Tibial nerve (tissue), 4 donors: ENCODE measurements around the gene SCAMP4. TPM values are rescaled to one million over a fixed set of nuclear protein-coding genes. Genes with fewer than 3 reads are reported as not detected.

Experiments
- DNase-seq, 2 donors: peaks; one replicate each; pipeline ENCODE4 v3.0.0-alpha.2; 2019; ENCODE audit warnings: low spot score in 2 of 2
- H3K27ac ChIP-seq, 4 donors: fragments of 200-600 bp; sonication (generic) in 3 of 4; one replicate each; pipeline ENCODE4 v1.5.1; 2017 to 2019; ENCODE audit warnings: mild to moderate bottlenecking in 1 of 4
- H3K27me3 ChIP-seq, 2 donors: fragments of 200-600 bp; sonication (generic) in 1 of 2; one replicate each; pipeline versions ENCODE4 v1.5.1 to v1.6.0; 2017 to 2019
- H3K36me3 ChIP-seq, 3 donors: fragments of 200-600 bp; sonication (generic); one replicate each; pipeline ENCODE4 v1.5.1; 2018 to 2019
- H3K4me1 ChIP-seq, 4 donors: fragments of 200-600 bp; sonication (generic) in 3 of 4; one replicate each; pipeline ENCODE4 v1.5.1; 2017 to 2019
- H3K4me3 ChIP-seq, 4 donors: fragments of 200-600 bp; sonication (generic) in 3 of 4; one replicate each; pipeline ENCODE4 v1.5.1; 2017 to 2019; ENCODE audit warnings: mild to moderate bottlenecking in 1 of 4, moderate library complexity in 1 of 4
- H3K9me3 ChIP-seq, 4 donors: fragments of 200-600 bp; sonication (generic) in 3 of 4; one replicate each; pipeline ENCODE4 v1.5.1; 2017 to 2019
- EP300 ChIP-seq, 2 donors: sonication (generic); formaldehyde crosslinking; IDR thresholded peaks; one replicate each; pipeline ENCODE4 v1.6.1; 2017; ENCODE audit warnings: antibody characterized with exemption in 2 of 2, mild to moderate bottlenecking in 1 of 2
- POLR2A ChIP-seq, 2 donors: fragments of 450-650 bp; IDR thresholded peaks; one replicate each; pipeline ENCODE4 v1.6.1; 2017; ENCODE audit warnings: antibody characterized with exemption in 2 of 2, mild to moderate bottlenecking in 2 of 2, moderate library complexity in 2 of 2
- whole genome bisulfite sequencing, 2 donors: methylation state at CpG; one replicate each; pipeline ENCODE4 v1.1.5; 2018; 5-methylcytosine and 5-hydroxymethylcytosine counted together
- total RNA-seq, 4 donors: library from RNA; depleted of rRNA; stranded (reverse); fragments of >200 nt; gene quantifications; one replicate each; pipeline ENCODE4 v1.1.0, GENCODE V29; 2016
- TF ChIP-seq, protein P1 (sequence below), 5 experiments: fragments of 200-600 bp in 3 of 5; fragments of 450-650 bp in 2 of 5; sonication (generic) in 3 of 5; IDR thresholded peaks; one replicate each; pipeline ENCODE4 v1.5.1; 2016 to 2019; ENCODE audit warnings: antibody characterized with exemption in 5 of 5, mild to moderate bottlenecking in 3 of 5, moderate library complexity in 2 of 5

Gene SCAMP4
- total RNA-seq, 4 donors from 2014 or later, result 34.7 to 65.7 (median 56.2) TPM

DNA sequence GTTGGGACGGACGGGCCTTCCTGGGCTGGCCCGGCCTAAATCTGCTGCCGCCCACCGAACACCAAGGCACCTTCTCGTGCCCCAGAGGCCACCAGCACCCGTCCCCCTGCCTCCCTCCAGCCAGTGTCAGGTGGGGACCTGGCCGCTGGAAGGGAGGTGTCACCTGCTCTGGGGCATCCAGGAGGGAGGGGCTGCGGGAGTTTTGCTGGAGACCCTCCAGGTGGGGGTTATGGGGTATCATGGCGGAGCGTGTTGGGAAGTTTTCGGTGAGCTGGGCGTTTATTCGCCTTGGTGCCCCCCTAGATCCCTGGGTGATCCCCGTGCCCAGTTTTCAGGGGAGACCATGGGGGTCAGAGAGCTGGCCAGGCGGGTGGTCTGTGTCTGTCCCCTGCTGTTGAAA is 45.4 kb downstream of the SCAMP4 start:
- Histone ChIP-seq H3K4me1 (peaks cover 0 to 24% (median under 1%) of the 10 kb centered on the region in 4 donors), H3K27me3 (no peaks in the 10 kb centered on the region), H3K27ac (no peak overlapping the region), H3K36me3 (peaks cover 0 to 44% (median 4%) of the 10 kb centered on the region in 3 donors), H3K4me3 (no peak overlapping the region), H3K9me3 (no peaks in the 10 kb centered on the region)
- DNase-seq, result no peak
- 95 to 97% methylated on average over 16 of the region's 16 CpGs for WGBS, 2 donors
- no peak for TF ChIP-seq EP300 (IDR thresholded peaks at IDR 0.05)
- TF ChIP-seq, protein P1, sequence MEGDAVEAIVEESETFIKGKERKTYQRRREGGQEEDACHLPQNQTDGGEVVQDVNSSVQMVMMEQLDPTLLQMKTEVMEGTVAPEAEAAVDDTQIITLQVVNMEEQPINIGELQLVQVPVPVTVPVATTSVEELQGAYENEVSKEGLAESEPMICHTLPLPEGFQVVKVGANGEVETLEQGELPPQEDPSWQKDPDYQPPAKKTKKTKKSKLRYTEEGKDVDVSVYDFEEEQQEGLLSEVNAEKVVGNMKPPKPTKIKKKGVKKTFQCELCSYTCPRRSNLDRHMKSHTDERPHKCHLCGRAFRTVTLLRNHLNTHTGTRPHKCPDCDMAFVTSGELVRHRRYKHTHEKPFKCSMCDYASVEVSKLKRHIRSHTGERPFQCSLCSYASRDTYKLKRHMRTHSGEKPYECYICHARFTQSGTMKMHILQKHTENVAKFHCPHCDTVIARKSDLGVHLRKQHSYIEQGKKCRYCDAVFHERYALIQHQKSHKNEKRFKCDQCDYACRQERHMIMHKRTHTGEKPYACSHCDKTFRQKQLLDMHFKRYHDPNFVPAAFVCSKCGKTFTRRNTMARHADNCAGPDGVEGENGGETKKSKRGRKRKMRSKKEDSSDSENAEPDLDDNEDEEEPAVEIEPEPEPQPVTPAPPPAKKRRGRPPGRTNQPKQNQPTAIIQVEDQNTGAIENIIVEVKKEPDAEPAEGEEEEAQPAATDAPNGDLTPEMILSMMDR (IDR thresholded peaks at IDR 0.05), result no peak
- TF ChIP-seq POLR2A (IDR thresholded peaks at IDR 0.05), result no peak

DNA sequence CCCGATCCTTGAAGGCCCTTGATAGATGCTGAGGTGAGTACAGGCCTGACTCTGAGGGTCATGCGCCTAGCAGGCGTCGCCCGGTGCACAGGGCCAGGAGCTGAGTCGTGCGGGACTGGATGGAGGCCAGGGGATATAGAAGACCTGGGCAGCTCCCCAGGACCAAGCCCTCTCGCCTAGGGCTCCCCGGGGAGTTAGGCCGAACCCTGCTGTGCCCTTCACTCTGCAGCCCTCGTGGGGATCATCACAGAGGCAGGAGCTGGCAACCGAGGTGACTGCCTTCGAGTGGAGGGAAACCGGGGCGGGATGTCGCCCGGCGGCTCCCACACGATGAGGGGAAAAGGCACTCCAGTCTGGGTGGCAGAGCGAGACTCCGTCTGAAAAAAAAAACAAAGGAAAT is 47.4 kb downstream of the SCAMP4 start:
- H3K27ac ChIP-seq, result no peak overlapping the region
- no peaks in the 10 kb centered on the region for H3K27me3 ChIP-seq
- H3K9me3 ChIP-seq, result no peaks in the 10 kb centered on the region
- no peak for TF ChIP-seq POLR2A (IDR thresholded peaks at IDR 0.05)
- TF ChIP-seq, protein P1 (IDR thresholded peaks at IDR 0.05), result no peak
- TF ChIP-seq EP300 (IDR thresholded peaks at IDR 0.05), result no peak
- DNase-seq, result no peak
- no peak overlapping the region for H3K4me3 ChIP-seq
- 75 to 86% methylated on average over 21 of the region's 21 CpGs for WGBS, 2 donors
- H3K36me3 ChIP-seq, result peaks cover 0 to 44% (median 4%) of the 10 kb centered on the region in 3 donors
- H3K4me1 ChIP-seq, result peaks cover 0 to 39% (median 3%) of the 10 kb centered on the region in 4 donors

GRCh38 chr19:1953037-1953436 is 47.8 kb downstream of the SCAMP4 start:
- TF ChIP-seq, protein P1 (IDR thresholded peaks at IDR 0.05), result no peak
- no peak for TF ChIP-seq POLR2A (IDR thresholded peaks at IDR 0.05)
- no peak for TF ChIP-seq EP300 (IDR thresholded peaks at IDR 0.05)
- no peak for DNase-seq
- 81 to 87% methylated on average over 10 to 15 of the region's 19 CpGs for WGBS, 2 donors
- no peak overlapping the region for H3K27ac ChIP-seq
- peaks cover 0 to 44% (median 4%) of the 10 kb centered on the region in 3 donors for H3K36me3 ChIP-seq
- H3K4me3 ChIP-seq, result no peak overlapping the region
- H3K4me1 ChIP-seq, result peaks cover 0 to 39% (median 3%) of the 10 kb centered on the region in 4 donors
- H3K9me3 ChIP-seq, result no peaks in the 10 kb centered on the region
- no peaks in the 10 kb centered on the region for H3K27me3 ChIP-seq

DNA sequence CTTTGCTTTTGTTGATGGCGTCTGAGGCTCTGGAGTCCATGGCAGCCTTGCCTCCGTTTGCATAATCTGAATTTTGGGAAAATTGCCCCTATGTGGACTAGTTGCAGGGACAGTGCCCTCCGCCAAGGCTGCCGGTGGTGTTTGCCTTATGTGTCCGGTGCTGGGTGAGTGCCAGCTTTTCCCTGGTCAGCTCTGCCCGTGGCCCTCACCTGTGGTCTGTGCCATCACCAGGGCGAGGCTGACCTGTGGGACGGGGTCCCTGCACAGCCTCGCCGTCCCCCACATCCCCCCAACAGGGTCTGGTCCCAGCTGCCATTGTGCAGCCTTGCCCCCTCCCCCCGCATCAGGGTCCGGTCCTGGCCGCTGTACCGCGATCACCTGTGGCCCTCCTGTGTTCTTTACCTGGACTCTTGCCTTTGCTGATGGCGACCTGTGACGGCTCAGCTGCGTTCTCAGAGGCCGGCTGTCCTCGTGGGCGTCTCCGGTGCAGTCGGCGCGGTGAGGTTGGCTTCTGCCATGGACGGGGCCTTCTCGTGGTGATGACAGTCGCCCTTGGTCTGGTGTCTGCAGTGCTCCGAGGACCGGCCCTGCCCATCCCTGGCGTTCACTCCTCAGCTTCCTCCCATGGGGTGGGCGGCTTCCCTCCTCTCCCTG is 48.4 kb downstream of the SCAMP4 start:
- Histone ChIP-seq H3K9me3 (no peaks in the 10 kb centered on the region), H3K4me1 (peaks cover 0 to 39% (median 3%) of the 10 kb centered on the region in 4 donors), H3K36me3 (peaks cover 0 to 44% (median 4%) of the 10 kb centered on the region in 3 donors), H3K4me3 (no peak overlapping the region), H3K27ac (no peak overlapping the region), H3K27me3 (no peaks in the 10 kb centered on the region)
- DNase-seq, result no peak
- WGBS, 2 donors, result 86 to 89% methylated on average over 26 to 32 of the region's 32 CpGs
- TF ChIP-seq EP300 (IDR thresholded peaks at IDR 0.05) (no peak), POLR2A (IDR thresholded peaks at IDR 0.05) (no peak)
- TF ChIP-seq, protein P1 (IDR thresholded peaks at IDR 0.05), result no peak

- H3K27me3 ChIP-seq, result no peaks in the 10 kb centered on the region
- peaks cover 0 to 39% (median 3%) of the 10 kb centered on the region in 4 donors for H3K4me1 ChIP-seq
- peaks cover 0 to 37% (median 4%) of the 10 kb centered on the region in 3 donors for H3K36me3 ChIP-seq
- no peak for DNase-seq
- peak overlapping the region in 1 of 4 donors; percentile 33 for H3K27ac ChIP-seq
- no peak overlapping the region for H3K4me3 ChIP-seq
- no peaks in the 10 kb centered on the region for H3K9me3 ChIP-seq
- TF ChIP-seq POLR2A (IDR thresholded peaks at IDR 0.05) (no peak), EP300 (IDR thresholded peaks at IDR 0.05) (no peak)
- TF ChIP-seq, protein P1 (IDR thresholded peaks at IDR 0.05), result no peak
- 83 to 86% methylated on average over 9 to 14 of the region's 15 CpGs for WGBS, 2 donors
These were observed 49.3 kb downstream of the SCAMP4 start for GRCh38 chr19:1954532-1954933.
